ENCODE data around the gene SPRR1B.

Gene SPRR1B

GRCh38 chr1:153071511-153071910 lies 40.5 kb downstream of the SPRR1B start, which contains the start of gene SPRR2B:
TSS of gene SPRR2B (minus strand) at chr1:153071611. CDS start at chr1:153070839, 772 bp downstream.
- no peak for DNase-seq (ENCODE audit: extremely low read depth, low read depth)
- TF ChIP-seq CTCF (IDR thresholded peaks at IDR 0.05; ENCODE audit: low read depth, low read length) = no peak

DNA sequence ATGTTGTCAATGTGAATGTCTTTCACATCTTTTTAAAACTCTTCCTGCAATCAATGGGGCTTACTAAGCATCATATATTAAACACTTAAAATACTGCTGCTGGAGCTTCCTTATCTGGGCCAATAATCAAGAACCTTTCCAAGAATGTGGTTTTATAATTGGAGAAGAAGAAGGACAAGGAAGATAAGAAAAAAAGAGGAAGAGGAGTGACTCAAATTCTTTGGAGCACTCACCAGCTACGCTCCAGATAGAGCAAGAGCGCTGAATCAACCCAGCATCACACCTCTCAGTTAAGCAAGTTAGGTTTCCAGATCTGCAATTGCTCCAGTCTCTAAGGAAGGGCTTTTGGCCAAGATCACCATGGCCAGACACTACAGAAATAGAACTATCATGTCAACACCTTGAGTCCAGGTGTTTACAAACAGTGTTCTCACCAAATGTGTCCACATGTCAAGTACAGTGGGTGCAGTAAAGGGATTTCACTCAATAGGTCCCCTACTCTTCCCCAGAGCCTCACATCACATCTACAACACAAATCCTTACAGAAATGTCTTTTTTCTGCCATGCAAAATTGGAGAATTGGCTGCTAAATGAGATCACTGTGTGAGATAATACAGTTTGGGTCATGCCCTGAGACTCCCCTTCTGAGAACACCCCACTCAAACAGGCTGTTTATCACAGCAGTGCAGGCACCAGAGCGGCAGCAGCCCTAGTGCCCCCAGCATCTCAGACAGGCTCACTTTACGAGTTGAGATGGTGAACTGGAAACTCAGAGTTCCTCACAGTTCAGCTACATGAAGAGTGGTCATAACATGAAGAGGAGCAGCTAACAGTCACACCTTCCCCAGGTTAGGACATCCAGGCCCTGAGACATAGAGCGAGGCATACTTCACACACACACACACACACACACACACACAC lies 42.1 kb downstream of the SPRR1B start:
- no peak for DNase-seq (ENCODE audit: extremely low read depth, low read depth)
- no peak for TF ChIP-seq CTCF (IDR thresholded peaks at IDR 0.05; ENCODE audit: low read depth, low read length)

DNA sequence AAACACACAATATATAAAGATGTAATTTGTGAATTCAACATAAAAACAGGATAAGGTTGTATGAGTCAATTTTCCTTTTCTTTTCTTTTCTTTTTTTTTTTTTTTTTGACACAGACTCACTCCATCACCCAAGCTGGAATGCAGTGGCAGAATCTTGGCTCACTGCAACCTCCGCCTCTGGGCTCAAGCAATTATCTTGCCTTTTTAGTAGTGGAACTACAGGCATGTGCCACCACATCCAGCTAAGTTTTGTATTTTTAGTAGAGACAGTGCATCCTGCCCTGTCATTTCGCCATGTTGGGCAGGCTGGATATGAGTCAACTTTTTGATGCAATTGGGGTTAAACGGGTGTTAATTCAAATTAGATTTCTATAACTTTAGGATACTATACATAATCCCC lies 50.7 kb downstream of the SPRR1B start:
- DNase-seq (ENCODE audit: extremely low read depth, low read depth) = no peak
- TF ChIP-seq CTCF (IDR thresholded peaks at IDR 0.05; ENCODE audit: low read depth, low read length) = no peak
